Tongue (tissue), 2 donors: ENCODE results near the gene GPC6. TPM values are rescaled to one million over a fixed set of nuclear protein-coding genes. Genes with fewer than 3 reads are reported as not detected.

Source experiments
- DNase-seq: peaks from one replicate; pipeline ENCODE4 v3.0.0-alpha.2; 2015
- total RNA-seq: library from RNA; depleted of rRNA; stranded (reverse); fragments of >200 nt; gene quantifications from one replicate; pipeline ENCODE4 v1.2.3, GENCODE V29; 2014

GPC6 gene
- total RNA-seq, 1 donor from 2014 or later = 27.0 TPM

DNA sequence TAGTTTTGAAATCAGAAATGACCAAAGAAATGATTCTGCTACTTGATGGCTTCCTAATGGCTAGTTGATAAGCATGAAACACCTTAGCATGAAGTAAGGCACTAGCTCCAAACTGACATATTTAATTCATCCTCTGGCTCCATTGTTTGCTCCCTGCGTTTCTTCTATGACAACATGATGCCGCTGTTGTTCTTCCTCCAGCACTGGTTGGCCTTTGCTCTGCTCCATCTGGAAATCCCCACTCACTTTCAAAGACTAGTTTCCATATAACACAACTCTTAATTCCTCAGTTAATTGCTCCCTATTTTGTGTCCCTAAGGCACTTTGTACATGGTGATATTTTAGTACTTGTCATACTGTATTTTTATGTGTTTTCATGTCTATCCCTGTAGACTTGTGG lies 151.6 kb downstream of the GPC6 start:
- DNase-seq = no peak

DNA sequence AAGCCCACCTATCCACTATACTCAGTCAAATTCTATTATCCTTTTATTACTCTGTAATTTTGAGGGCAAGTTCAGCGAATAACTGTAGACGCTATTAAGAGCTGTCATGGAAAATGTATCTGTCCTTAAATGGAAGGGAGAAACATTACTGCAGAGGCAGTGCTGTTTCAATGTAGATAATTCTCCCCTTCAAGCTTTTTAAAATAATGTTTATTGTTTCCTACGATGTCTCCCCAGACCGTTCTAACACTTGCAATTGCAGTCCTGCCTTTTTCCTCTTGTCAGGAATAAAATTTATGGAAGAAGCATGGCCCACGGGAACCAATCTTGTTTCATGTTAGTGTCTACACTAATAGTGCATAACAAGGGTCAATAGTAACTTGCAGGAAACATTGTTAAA lies 159.5 kb downstream of the GPC6 start:
- DNase-seq = no peak

DNA sequence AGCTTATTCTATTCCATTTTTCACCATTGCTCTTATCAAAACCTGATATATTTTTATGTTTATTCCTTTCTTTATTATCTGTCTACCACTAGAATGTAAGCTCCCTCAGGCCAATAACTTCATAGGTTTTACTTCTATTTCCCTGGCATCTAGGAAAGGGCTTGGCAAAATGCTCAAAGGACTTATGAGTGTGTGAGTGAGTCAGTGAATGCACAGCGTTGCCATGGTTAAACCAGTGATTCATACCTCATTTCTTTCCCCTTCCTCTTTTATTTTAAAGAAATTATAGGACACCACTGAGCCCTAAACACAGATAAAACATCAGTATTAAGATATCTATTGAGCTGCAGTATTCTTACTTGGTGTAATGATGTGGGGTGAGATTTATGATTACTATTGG lies 162.1 kb downstream of the GPC6 start:
- no peak for DNase-seq

- peak; percentile 20 for DNase-seq
These were observed 171.0 kb downstream of the GPC6 start for GRCh38 chr13:93397619-93398018.

GRCh38 chr13:93398167-93399035 lies 171.8 kb downstream of the GPC6 start:
- DNase-seq = peak; percentile 50

DNA sequence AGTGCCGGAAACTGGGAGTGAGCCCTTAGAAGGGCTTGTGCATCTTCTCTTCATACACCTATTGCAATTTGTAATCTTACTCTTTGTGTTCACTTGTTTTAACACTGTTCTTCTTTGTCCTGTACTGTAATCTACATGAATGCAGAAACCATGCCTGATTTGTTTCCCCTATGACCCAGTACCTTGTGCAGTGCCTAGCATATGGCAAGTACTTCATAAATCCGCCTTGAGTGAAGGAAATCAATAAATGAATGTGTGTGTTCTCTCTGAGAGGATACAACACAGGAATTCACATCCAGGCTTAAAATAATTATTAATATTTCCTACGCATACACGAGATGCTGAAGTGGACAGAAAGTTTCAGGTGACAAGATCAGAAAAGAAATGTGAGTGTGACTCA lies 172.6 kb downstream of the GPC6 start:
- no peak for DNase-seq

DNA sequence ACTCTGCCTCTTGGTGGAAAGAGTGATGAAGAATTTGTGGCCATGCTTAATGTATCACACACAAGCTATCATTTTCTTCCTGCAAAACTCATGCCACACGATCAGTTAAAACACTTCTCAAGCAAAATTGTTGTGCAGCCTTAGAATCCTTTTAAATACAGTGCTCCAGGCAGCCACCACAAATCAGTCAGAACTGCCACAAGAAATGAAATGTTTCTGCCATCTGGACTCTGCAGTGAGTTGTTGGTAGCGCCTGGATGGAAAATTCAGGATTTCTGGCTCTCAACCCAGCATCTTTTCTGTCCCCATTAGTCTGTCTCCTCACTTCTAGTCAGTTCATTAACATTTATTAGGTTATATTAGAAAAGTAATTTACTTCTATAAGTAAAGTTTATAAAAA lies 179.5 kb downstream of the GPC6 start:
- DNase-seq = no peak

GRCh38 chr13:93407551-93407950 lies 180.9 kb downstream of the GPC6 start:
- DNase-seq = no peak

GRCh38 chr13:93409001-93409400 lies 182.4 kb downstream of the GPC6 start:
- no peak for DNase-seq

DNA sequence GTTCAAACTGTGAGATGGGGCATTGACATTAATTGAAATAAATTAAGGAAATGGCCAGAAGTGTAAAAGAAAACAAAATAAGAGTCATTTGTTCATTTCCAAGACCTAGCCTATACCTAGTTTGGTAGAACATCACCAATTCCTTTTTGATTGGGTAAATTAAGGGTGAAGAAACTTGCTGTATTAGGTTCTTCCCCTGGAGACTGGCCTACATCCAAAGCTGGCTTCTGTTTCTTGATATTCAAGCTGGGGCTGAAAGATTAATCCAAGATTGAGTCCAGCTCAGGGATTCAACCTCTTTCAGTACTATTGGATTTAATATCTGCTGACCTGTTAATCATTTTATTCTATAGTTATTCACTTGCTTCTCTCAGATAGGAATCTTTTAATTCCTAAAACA lies 183.2 kb downstream of the GPC6 start:
- DNase-seq = no peak

GRCh38 chr13:93411186-93411680 lies 184.6 kb downstream of the GPC6 start:
- no peak for DNase-seq

DNA sequence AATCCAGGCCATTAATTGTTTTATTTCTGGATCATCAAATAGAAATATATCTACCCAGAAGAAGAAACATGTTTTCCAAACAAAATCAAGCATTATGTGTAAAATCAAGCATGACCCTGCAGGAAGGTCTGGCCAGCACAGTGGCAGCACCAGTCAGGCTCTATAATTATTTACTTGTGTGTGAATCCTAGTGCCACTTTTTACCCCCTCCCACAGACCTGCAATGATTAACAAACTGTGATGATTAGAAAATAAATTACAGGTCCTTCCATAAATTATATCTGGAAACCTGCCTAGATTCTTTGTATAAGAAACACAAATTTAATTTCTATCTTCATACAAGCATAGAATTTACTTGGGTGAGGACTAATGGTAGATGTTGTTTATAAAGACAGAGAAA lies 186.1 kb downstream of the GPC6 start:
- DNase-seq = no peak

GRCh38 chr13:93413972-93414717 lies 187.5 kb downstream of the GPC6 start:
- no peak for DNase-seq

GRCh38 chr13:93416736-93417355 lies 190.2 kb downstream of the GPC6 start:
- DNase-seq = no peak

DNA sequence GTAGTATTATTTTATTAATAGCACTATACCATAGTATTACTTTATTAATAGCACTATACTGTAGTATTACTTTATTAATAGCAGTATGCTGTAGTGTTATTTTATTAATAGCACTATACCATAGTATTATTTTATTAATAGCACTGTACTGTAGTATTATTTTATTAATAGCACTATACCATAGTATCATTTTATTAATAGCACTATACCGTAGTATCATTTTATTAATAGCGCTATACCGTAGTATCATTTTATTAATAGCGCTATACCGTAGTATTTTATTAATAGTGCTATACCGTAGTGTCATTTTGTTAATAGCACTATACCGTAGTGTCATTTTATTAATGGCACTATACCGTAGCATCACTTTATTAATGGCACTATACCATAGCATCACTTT lies 191.8 kb downstream of the GPC6 start:
- DNase-seq = no peak

DNA sequence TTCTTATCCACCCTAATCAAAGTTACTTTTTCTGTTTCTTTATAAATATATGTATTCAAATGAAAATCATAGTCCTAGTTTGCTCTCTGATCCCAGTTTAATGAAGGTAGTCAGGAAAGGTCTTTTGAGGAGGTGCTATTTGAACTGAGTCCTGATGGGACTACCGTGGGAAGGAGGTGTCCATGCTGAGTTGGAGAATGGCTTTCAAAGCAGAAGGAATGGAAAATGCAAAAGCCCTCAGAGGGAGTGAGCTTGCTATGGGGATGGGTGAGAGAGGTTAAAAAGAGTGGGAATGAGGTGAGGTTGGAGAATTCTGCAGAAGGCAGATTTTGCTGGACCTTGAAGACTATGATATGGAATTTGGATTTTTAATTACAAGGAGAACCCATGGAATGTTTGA lies 193.6 kb downstream of the GPC6 start:
- no peak for DNase-seq

GRCh38 chr13:93420887-93421286 lies 194.3 kb downstream of the GPC6 start:
- DNase-seq = no peak

GRCh38 chr13:93422980-93423543 lies 196.5 kb downstream of the GPC6 start:
- DNase-seq = no peak

GRCh38 chr13:93425411-93425810 lies 198.8 kb downstream of the GPC6 start:
- no peak for DNase-seq

DNA sequence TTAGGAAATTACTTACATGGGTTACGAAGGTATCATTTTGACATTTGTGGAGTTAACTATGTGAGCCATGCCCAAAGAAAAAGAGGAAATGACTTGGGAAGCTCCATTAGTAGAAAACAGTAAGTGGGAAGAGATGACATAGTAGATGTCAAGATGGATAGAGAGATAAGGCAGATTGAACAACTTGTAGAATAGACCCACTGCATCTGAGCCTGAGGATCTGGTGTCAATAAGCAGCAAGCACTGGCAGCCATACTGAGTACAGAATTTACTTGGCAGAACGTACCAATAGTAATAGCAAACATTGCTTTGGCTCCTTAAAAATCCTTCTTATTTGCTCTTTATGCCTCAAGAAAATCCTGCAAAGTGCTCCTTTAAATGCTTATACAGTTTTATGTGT lies 203.8 kb downstream of the GPC6 start:
- DNase-seq = no peak

- DNase-seq = no peak
These were observed 209.0 kb downstream of the GPC6 start for GRCh38 chr13:93435651-93436050.

GRCh38 chr13:93437081-93437480 lies 210.5 kb downstream of the GPC6 start:
- DNase-seq = no peak

DNA sequence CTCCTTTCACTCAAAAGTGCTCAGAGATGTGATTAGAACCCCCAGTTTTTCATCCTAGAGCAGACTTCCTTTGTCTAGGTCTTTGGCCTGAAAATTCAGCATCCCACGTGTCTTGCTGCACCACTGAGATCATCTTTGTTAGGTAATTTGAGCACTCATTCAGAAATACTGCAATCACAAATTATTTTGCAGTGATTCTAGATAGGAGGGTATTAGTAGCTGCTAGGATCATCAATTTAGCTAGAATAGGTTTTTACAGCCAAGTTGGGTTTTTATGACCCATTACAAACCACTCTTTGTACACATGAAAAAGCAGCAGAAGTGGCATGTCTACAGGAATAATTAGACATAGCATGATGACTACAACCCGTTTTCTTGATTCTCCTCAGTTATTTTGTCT lies 219.6 kb downstream of the GPC6 start:
- DNase-seq = no peak
